ENCODE results near the gene OSBPL2.

Gene OSBPL2

DNA sequence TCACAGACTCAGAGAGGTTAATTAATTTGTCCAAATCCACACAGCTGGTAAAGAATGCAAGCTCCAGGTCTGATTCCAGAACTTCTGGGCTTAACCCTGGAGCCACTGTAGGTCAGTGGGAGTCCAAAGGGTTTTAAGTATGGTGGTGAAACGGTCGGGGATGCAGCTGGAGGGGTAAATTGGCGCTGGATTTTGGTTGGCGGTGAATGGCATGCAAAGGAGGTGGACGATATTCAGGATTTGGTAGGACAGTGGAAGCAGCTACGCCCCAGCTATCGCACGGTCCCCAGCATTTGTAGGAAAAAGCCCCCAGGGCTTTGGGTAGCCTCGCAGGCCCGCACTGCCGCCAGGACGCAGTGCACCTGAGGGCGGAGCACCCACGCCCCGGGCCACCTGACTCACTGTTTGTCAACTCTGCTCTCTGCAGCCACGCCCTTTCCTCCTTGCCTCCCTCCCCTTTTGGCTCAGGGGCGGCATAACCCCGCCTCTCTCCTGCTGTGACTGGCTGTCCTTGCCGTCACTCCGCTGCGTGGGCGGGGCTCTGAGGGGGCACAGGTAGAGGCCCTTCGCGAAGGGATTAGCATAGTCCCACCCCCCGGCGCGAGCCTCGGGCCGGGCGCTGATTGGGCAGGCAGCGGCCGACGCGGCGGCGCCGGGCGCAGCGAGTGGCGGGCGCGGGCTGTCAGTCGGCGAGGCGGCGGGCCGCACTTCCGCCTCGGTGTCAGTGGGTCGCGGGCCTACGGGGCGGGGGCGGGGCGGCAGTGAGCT, at the start of gene OSBPL2:
OSBPL2 (plus strand) TSS at position 721 of the 768 bp plus-strand sequence. CDS start 17,664 bp downstream, outside the sequence.
- DNase-seq, result peak; percentile 97

DNA sequence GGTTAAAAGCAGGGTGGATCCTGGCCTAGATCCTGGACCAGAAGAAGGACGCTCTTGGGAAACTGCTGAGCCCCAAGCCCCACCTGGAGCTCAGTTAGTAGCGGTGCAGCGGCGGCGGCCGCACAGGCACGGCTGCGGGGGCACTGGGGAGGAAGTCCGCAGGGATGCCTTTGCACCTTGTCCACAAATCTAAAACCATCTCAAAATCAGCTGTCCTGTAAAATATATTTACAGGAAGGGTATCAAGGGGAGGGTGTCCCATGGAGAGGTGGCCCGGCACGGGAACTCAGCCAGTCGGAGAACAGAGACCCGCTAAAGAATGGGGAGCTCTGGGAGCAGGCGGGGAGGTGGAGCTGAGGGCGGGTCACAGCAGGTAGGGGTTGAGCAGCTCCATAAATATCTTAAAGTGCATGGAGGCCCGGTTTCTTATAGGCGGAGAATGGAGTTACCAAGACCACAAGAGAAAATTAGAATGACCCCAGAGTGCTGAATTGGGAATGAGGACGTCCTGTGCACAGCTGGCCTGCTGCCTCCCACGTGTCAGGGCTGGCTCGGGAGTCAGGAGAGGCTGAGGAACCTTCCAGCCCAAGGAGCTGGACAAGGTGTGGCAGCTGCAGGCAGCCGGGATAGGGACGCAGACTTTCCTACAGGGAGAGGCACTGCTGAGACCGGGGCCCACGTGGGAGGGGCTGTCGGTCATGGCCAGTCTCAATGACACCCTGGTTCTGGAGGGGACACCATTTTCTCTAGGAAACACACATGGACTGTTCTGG, 47.5 kb upstream of the OSBPL2 start:
- DNase-seq, result no peak

DNA sequence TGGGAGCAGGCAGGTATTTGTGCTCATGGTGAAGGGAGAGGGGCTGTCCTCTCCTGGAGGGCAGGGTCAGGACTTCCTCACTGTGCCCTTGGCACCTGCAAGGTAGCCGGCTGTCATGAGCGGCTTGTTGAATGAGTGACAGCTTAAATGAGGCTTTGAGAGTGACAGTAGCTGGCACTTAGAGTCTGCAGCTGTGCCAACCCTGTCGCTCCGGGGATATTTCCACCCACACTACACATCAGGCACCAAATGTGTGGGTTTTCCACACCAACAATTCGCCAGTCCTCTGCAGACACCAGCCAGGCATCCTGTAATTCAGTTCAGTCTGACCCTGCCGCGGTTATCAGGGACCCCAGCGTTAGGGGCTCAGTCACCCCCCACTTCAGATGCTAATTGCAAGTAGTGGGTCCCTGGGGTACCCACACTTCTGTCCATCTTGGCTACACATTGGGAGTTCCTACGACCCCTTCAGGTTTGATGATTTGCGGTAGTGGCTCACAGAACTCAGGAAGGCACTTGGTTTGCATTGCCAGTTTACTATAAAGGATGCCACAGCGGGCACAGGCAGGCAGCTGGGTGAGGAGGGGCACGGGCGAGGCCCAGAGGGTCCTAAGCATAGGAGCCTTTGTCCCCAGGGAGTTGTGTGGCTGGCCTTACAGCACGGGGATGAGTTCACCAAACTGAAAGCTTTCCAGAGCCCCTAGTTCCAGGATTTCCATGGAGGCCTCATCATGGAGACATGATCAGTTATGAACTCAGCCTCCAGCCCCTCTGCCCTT, 46.4 kb upstream of the OSBPL2 start:
- DNase-seq, result no peak

DNA sequence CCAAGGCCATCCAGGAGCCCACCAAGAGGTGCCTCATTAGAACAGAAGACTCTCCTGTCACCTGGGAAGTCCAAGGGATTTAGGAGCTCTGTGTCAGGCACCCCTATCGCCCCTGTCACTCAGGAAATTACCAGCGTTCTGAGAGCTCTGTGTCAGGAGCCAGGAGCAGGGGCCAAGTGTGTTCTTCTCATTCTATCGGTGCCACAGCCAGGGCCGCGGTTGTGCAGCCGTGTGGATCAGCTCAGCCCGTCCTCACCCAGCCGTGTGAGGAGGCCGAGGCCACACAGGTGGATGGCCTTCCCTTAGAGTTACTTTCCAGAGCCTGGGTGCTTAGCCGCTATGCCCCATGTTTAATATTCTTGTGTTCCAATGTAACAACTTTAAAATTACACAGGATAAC, 45.7 kb upstream of the OSBPL2 start:
- DNase-seq, result no peak

DNA sequence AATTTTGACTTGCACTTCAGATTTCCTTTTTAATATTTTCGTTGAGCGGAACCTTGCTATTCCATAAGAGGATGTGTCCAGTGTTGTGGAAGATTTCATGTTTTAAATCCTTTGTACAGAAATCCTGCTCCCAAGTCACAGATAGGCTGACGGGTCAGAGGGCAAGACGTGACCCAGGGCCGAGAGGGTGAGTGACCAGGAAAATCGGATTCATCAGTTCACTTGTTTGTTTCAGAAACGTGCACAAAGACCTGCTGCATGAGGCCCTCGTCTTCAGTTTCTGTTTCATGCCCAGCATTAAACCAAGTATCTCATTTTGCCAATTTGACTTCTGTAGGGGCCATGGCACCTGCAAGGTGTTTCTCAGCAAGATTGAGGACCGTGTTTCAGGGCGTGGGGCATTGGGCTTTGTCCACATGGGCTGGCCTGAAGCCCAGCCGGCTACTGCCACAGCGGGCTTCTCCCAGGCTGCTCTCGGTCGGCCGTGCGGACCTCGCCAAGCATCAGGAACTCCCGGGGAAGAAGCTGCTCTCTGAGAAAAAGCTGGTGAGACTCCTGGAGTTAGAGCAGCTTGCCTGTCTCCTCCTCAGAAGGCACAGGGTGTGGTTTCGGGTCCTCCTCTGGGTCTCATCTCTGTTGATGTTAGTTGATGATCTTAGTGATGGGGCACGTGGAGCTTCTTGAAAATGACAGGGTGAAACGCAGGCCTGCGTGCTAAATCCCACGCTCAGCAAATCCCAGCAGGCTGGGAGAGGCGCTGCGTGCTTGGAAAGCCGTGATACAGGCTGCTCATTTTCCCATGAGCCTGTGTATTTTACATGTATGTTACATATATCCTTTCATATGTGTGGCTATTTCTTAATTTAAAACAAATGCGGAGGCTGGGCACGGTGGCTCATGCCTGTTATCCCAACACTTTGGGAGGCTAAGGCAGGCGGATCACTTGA, 45.0 kb upstream of the OSBPL2 start:
- DNase-seq, result no peak

GRCh38 chr20:62195075-62195405, 43.3 kb upstream of the OSBPL2 start:
- DNase-seq, result no peak

GRCh38 chr20:62195736-62196135, 42.6 kb upstream of the OSBPL2 start:
- no peak for DNase-seq

DNA sequence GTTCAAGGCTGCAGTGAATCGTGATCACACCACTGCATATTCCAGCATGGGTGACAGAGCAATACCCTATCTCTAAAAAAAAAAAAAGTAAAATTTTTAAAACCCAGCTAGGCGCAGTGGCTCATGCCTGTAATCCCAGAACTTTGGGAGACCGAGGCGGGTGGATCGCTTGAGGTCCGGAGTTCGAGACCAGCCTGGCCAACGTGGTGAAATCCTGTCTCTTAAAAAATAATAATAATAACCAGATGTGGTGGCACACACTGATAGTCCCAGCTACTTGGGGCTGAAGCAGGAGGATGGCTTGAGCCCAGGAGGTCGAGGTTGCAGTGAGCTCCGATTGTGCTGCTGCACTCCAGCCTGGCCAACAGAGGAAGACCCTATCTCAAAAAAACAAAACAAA, 42.0 kb upstream of the OSBPL2 start:
- no peak for DNase-seq

DNA sequence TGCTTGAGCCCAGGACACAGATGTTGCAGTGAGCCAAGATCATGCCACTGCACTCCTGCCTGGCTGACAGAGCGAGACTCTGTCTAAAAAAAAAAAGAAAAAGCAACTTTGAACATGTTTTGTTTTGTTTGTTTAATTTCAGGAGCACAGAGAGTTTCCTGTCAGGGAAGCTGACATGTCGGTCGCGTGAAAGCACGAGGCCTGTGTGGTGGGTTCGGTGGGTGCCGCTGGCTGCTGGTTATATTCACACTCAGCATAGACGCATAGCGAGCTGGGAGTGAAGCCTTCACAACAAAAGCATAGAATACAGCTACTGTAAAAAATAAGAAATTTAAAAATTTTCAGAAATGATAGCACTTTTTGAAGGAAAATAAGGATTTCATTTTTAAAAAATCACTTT, 41.0 kb upstream of the OSBPL2 start:
- no peak for DNase-seq

DNA sequence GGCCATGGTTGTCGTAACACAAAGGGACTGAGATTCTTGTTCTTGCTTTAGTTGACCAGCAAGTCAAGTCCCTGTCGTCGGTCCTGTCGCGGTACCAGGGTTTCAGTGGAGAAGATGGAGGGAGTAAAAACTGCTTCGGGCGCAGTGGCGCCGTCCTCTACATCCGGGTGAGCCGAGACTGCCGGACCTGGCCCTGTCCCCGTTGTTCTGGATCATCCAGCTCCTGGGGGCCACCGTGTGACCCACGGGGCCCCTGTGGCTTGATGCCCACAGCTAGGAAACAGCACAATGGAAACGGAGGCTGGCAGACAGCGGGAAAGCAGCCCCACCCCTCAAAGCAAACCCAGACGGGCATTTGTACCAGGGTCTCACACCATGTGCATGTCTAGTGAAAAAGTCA, 40.5 kb upstream of the OSBPL2 start:
- no peak for DNase-seq

DNA sequence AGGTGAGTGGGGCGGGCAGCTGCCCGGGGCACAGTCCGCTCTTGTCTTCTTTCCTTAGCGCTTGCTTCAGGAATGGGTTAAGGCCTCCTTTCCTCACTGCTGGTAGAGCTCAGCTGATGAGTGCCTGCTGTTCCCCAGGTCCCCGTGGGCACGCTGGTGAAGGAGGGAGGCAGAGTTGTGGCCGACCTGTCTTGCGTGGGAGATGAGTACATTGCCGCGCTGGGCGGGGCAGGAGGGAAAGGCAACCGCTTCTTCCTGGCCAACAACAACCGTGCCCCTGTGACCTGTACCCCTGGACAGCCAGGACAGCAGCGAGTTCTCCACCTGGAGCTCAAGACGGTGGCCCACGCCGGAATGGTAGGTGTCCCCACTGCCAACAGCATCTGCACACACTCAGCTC, 39.8 kb upstream of the OSBPL2 start:
- DNase-seq, result no peak

DNA sequence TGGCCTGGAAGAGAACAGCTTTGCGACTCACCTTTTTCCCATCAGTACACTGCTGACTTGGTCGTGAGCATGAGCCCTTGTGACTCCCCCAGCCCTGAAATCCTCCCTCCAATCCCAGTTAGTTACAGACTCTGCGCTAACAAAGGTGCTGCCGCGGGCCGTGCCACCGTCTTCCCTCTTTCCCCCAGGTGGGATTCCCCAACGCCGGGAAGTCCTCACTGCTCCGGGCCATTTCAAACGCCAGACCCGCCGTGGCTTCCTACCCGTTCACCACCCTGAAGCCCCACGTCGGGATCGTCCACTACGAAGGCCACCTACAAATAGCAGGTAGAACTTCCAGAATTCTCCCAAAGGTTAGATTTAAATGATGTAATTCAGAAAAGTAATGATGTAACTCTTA, 39.4 kb upstream of the OSBPL2 start:
- DNase-seq, result no peak

DNA sequence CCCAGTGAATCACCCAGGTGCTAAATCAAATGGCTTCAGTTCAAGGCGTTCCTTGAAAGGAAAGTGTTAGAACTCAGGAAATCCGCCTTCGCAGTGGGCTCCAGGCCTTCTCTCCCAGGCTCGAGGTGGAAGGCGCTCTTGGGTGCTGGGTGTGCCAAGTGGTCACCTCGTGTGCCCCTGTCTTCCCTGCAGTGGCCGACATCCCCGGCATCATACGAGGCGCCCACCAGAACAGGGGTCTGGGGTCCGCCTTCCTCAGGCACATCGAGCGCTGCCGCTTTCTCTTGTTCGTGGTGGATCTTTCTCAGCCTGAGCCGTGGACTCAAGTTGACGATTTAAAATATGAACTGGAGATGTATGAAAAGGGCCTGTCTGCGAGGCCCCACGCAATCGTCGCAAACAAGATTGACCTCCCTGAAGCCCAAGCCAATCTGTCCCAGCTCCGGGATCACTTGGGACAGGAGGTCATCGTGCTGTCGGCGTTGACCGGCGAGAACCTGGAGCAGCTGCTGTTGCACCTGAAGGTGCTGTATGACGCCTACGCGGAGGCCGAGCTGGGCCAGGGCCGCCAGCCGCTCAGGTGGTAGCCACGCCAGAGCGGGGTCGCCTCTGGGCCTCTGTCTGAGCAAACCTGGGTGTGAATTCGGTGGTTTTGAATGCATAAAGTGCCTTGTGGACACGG, 37.7 kb upstream of the OSBPL2 start:
- DNase-seq, result no peak

DNA sequence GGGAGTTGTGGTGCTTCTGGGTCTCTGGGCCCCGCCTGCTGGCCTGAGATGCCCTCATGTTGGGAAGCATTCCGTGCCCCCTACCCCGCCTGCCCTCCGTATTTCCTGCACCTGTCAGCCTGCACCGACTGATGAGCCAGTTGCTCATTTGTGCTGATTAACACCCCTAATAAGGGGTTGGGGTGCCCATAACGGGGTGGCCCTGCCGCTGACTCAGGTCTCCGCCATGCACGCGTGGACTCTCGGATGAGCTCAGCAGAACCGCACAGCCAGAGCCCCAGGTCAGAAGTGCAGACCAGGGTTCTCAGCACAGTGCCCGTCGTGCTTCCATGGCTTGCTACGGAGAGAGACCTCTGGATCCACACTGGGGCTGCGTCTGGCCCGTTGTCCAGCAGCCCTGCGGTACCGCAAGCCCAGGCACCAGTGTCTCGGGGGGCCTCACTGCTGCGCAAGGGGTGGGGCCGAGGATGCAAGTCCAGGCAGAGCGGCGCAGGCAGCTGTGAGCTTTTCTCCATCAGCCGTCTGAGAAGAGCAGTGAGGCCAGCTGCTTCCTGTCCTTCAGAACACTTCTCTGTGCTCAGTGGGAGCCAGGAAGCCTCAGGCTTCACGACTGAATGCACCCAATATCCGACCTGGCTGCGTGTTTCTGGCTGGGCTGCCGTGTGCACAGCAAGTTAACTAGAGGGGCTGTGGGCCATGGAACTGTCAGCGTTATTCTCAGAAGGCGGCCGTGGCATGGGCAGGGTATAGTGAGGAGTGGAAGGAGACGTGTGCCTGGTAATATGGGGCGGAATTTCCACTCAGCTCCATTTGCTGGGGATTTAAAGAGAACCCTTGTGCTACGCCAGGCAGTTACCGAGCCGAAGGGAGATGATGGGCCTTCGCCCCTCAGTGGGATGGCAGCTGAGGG, 36.9 kb upstream of the OSBPL2 start:
- peak; percentile 36 for DNase-seq

GRCh38 chr20:62202083-62202395, 36.3 kb upstream of the OSBPL2 start:
- no peak for DNase-seq

GRCh38 chr20:62202676-62203377, 35.5 kb upstream of the OSBPL2 start:
- no peak for DNase-seq

- DNase-seq, result no peak
Observed at GRCh38 chr20:62203378-62204030, 34.8 kb upstream of the OSBPL2 start.

- no peak for DNase-seq
Observed at GRCh38 chr20:62205618-62206387, 32.5 kb upstream of the OSBPL2 start.

DNA sequence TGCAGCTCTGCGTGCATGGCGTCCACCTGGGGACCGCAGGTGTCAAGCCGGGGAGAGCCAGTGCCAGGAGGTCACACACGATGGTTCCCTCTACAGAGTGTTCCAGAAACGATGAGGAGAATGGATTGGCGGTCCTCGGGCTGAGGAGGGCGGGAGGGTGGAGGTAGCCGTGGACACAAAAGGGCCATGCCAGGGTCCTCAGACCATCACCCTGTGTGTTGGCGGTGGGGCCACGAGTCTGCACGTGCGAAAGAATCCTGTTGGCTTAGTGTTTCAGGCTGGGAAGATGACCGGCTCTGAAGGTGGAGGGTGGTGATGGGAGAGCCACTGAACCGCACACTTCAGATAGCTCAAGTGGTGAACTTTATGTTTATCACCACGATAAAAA, 31.9 kb upstream of the OSBPL2 start:
- no peak for DNase-seq

Data from NCI-H1092 treated with DMSO at 0.1 percent for 48 hours (cell line).